HG02763 (cell line): Measurements from ENCODE around the gene PWWP2B.

Experiments
- ATAC-seq: cut with Tn5 transposase; IDR thresholded peaks from one replicate; pipeline ENCODE4 v1.9.1; 2021; ENCODE audit warnings: mild to moderate bottlenecking, moderate library complexity; ENCODE audit not compliant: unreplicated experiment

Gene PWWP2B

GRCh38 chr10:132404911-132405462 is 8.0 kb downstream of the PWWP2B start:
- no peak for ATAC-seq

GRCh38 chr10:132405463-132405991 is 8.5 kb downstream of the PWWP2B start:
- ATAC-seq, result no peak

GRCh38 chr10:132406181-132406580 is 9.2 kb downstream of the PWWP2B start:
- no peak for ATAC-seq

- ATAC-seq, result no peak
Observed at GRCh38 chr10:132406750-132407149, 9.8 kb downstream of the PWWP2B start.

GRCh38 chr10:132407243-132407746 is 10.3 kb downstream of the PWWP2B start:
- no peak for ATAC-seq

- ATAC-seq, result no peak
Observed at GRCh38 chr10:132407846-132408278, 10.9 kb downstream of the PWWP2B start.

GRCh38 chr10:132408367-132408781 is 11.4 kb downstream of the PWWP2B start:
- no peak for ATAC-seq

- ATAC-seq, result no peak
Observed at GRCh38 chr10:132408823-132409666, 12.0 kb downstream of the PWWP2B start.

- no peak for ATAC-seq
Observed at GRCh38 chr10:132409667-132410028, 12.6 kb downstream of the PWWP2B start.

GRCh38 chr10:132410056-132410778 is 13.2 kb downstream of the PWWP2B start:
- ATAC-seq, result no peak

GRCh38 chr10:132410779-132411532 is 14.0 kb downstream of the PWWP2B start:
- no peak for ATAC-seq

GRCh38 chr10:132411561-132412253 is 14.7 kb downstream of the PWWP2B start:
- ATAC-seq, result no peak

GRCh38 chr10:132412316-132413192 is 15.6 kb downstream of the PWWP2B start:
- no peak for ATAC-seq

GRCh38 chr10:132413226-132414205 is 16.5 kb downstream of the PWWP2B start:
- no peak for ATAC-seq

- no peak for ATAC-seq
Observed at GRCh38 chr10:132414402-132415016, 17.5 kb downstream of the PWWP2B start.

GRCh38 chr10:132415255-132415654 is 18.3 kb downstream of the PWWP2B start:
- no peak for ATAC-seq

- ATAC-seq, result no peak
Observed at GRCh38 chr10:132415956-132416355, 19.0 kb downstream of the PWWP2B start.
